ENCODE results near the gene PRDM8. TPM values are rescaled to one million over a fixed set of nuclear protein-coding genes. Genes with fewer than 3 reads are reported as not detected.

Gene PRDM8
- polyA plus RNA-seq, 2 of the 4 experiments (the other 2 are of a cell fraction) = 0.10 to 0.14 TPM

DNA sequence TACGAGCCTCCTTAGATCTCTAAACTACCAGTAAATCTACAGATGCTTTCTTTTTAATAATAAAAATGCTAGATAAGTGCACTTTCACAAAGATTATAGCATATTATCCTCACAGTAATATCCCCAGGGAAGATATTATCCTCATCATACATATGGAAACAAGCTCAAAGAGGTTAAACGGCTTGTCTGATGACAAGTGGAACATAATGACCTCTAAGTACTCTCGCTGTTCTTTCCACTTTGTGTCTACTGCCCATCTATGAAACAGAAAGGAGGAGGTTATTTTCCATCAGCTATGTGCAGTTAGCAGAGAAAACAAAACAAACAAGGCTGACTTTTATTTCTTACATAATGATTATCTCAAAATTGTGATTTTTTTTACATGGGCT, 42.8 kb upstream of the PRDM8 start:
- no peaks in the 10 kb centered on the region for H3K4me1 ChIP-seq
- H3K4me2 ChIP-seq = no peak overlapping the region
- H3K4me3 ChIP-seq = no peak overlapping the region
- POLR2A ChIA-PET = no interaction called here
- DNase-seq (ENCODE audit: low read depth in 1 of 2, low spot score in 1 of 2) (no peak), ATAC-seq (no peak), FAIRE-seq (no peak)
- H3K27ac ChIP-seq = no peak overlapping the region
- CTCF ChIA-PET = interaction anchor here (0.6 kb wide), 1 partner anchor 593 kb away, joined by 3 read pairs; no protein-coding TSS in a partner anchor
- TF ChIP-seq HOXB13 (CRISPR knock-in tag; IDR thresholded peaks at IDR 0.05; ENCODE audit: low read depth) (no peak), MYC (IDR thresholded peaks at IDR 0.05; ENCODE audit: borderline replicate concordance, low read length) (no peak), ELK1 (IDR thresholded peaks at IDR 0.05; ENCODE audit: low read depth, low read length) (no peak), CTCF (IDR thresholded peaks at IDR 0.05) (no peak), FOSL2 (IDR thresholded peaks at IDR 0.05) (no peak), FOSL2 (CRISPR knock-in tag; IDR thresholded peaks at IDR 0.05) (no peak), ESRRA (IDR thresholded peaks at IDR 0.05; ENCODE audit: borderline replicate concordance, low read length) (no peak), GATA3 (IDR thresholded peaks at IDR 0.05; ENCODE audit: borderline replicate concordance) (no peak), RCOR1 (IDR thresholded peaks at IDR 0.05; ENCODE audit: low read depth, low read length) (no peak), KDM1A (IDR thresholded peaks at IDR 0.05; ENCODE audit: low read depth) (no peak), FOXS1 (CRISPR knock-in tag; IDR thresholded peaks at IDR 0.05) (no peak), NFE2L2 (conservative IDR thresholded peaks at IDR 0.05; ENCODE audit: low read length) (no peak)
- TF ChIP-seq, protein P1, sequence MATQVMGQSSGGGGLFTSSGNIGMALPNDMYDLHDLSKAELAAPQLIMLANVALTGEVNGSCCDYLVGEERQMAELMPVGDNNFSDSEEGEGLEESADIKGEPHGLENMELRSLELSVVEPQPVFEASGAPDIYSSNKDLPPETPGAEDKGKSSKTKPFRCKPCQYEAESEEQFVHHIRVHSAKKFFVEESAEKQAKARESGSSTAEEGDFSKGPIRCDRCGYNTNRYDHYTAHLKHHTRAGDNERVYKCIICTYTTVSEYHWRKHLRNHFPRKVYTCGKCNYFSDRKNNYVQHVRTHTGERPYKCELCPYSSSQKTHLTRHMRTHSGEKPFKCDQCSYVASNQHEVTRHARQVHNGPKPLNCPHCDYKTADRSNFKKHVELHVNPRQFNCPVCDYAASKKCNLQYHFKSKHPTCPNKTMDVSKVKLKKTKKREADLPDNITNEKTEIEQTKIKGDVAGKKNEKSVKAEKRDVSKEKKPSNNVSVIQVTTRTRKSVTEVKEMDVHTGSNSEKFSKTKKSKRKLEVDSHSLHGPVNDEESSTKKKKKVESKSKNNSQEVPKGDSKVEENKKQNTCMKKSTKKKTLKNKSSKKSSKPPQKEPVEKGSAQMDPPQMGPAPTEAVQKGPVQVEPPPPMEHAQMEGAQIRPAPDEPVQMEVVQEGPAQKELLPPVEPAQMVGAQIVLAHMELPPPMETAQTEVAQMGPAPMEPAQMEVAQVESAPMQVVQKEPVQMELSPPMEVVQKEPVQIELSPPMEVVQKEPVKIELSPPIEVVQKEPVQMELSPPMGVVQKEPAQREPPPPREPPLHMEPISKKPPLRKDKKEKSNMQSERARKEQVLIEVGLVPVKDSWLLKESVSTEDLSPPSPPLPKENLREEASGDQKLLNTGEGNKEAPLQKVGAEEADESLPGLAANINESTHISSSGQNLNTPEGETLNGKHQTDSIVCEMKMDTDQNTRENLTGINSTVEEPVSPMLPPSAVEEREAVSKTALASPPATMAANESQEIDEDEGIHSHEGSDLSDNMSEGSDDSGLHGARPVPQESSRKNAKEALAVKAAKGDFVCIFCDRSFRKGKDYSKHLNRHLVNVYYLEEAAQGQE (IDR thresholded peaks at IDR 0.05) = no peak
- TF ChIP-seq, protein P2, sequence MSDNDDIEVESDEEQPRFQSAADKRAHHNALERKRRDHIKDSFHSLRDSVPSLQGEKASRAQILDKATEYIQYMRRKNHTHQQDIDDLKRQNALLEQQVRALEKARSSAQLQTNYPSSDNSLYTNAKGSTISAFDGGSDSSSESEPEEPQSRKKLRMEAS (IDR thresholded peaks at IDR 0.05) = no peak
- 52% methylated on average over 3 of the region's 3 CpGs for WGBS (ENCODE audit: missing lambda C conversion rate)
- no peaks in the 10 kb centered on the region for H3K9me3 ChIP-seq

- ChIA-PET CTCF (no interaction called here), POLR2A (no interaction called here)
- FAIRE-seq = no peak
- no peak overlapping the region for H3K4me2 ChIP-seq
- 3% methylated on average over 2 of the region's 2 CpGs for WGBS (ENCODE audit: missing lambda C conversion rate)
- TF ChIP-seq SREBF2 (IDR thresholded peaks at IDR 0.05) = no peak
- TF ChIP-seq CHD4 (IDR thresholded peaks at IDR 0.05; ENCODE audit: borderline replicate concordance) = no peak
- DNase-seq (ENCODE audit: low read depth in 1 of 2, low spot score in 1 of 2) = no peak
- no peaks in the 10 kb centered on the region for H3K9me3 ChIP-seq
- H3K4me1 ChIP-seq = no peaks in the 10 kb centered on the region
- no peak for ATAC-seq
- H3K27ac ChIP-seq = no peak overlapping the region
- no peak overlapping the region for H3K4me3 ChIP-seq
Measured at GRCh38 chr4:80155316-80155982, 41.9 kb upstream of the PRDM8 start.

GRCh38 chr4:80156410-80156809, 40.9 kb upstream of the PRDM8 start:
- Histone ChIP-seq H3K4me3 (no peak overlapping the region), H3K27ac (no peak overlapping the region), H3K4me1 (no peaks in the 10 kb centered on the region), H3K9me3 (no peaks in the 10 kb centered on the region), H3K4me2 (no peak overlapping the region)
- POLR2A ChIA-PET = no interaction called here
- CTCF ChIA-PET = no interaction called here
- 50% methylated on average over 2 of the region's 2 CpGs for WGBS (ENCODE audit: missing lambda C conversion rate)
- no peak for FAIRE-seq
- no peak for DNase-seq (ENCODE audit: low read depth in 1 of 2, low spot score in 1 of 2)
- ATAC-seq = no peak
- TF ChIP-seq MAZ (IDR thresholded peaks at IDR 0.05; ENCODE audit: borderline replicate concordance, low read depth, low read length) (no peak), ELK1 (IDR thresholded peaks at IDR 0.05; ENCODE audit: low read depth, low read length) (no peak), ZC3H11A (IDR thresholded peaks at IDR 0.05) (no peak), FOXS1 (CRISPR knock-in tag; IDR thresholded peaks at IDR 0.05) (no peak), HEYL (CRISPR knock-in tag; IDR thresholded peaks at IDR 0.05) (no peak), TP53 (CRISPR knock-in tag; IDR thresholded peaks at IDR 0.05) (no peak), ZFP36 (IDR thresholded peaks at IDR 0.05; ENCODE audit: borderline replicate concordance, partially characterized antibody) (no peak), RNF2 (IDR thresholded peaks at IDR 0.05; ENCODE audit: borderline replicate concordance, low read depth) (no peak), POLR2A (IDR thresholded peaks at IDR 0.05; ENCODE audit: low read length) (no peak), MYC (IDR thresholded peaks at IDR 0.05; ENCODE audit: borderline replicate concordance, low read length) (no peak)
- TF ChIP-seq, protein P3, sequence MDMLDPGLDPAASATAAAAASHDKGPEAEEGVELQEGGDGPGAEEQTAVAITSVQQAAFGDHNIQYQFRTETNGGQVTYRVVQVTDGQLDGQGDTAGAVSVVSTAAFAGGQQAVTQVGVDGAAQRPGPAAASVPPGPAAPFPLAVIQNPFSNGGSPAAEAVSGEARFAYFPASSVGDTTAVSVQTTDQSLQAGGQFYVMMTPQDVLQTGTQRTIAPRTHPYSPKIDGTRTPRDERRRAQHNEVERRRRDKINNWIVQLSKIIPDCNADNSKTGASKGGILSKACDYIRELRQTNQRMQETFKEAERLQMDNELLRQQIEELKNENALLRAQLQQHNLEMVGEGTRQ (IDR thresholded peaks at IDR 0.05) = no peak
